ENCODE results near the gene MED26.

The MED26 gene

GRCh38 chr19:16537111-16537510 is 90.9 kb downstream of the MED26 start:
- peaks cover 3 to 13% (median 12%) of the 10 kb centered on the region in 4 experiments for H3K4me1 ChIP-seq (ENCODE audit: control extremely low read depth in 1 of 4, control insufficient read depth in 4 of 4, insufficient read depth in 4 of 4, low read length in 3 of 4)
- H3K27ac ChIP-seq (ENCODE audit: insufficient read depth in 1 of 2, low read depth in 1 of 2, low read length in 2 of 2, poor library complexity in 1 of 2, severe bottlenecking in 2 of 2), result no peak overlapping the region
- no peaks in the 10 kb centered on the region for H3K27me3 ChIP-seq (replicated peaks in 2 of 5; ENCODE audit: control insufficient read depth in 4 of 5, insufficient read depth in 5 of 5, low read length in 4 of 5)
- H3K4me3 ChIP-seq (ENCODE audit: control insufficient read depth in 1 of 7, extremely low read depth in 1 of 7, insufficient read depth in 4 of 7, low read depth in 2 of 7, low read length in 6 of 7), result no peak overlapping the region
- POLR2A ChIA-PET, result interaction anchor here (0.6 kb wide), 1 partner anchor 25 kb away, joined by 4 read pairs; no protein-coding TSS in a partner anchor
- H3K36me3 ChIP-seq (ENCODE audit: control insufficient read depth in 4 of 4, insufficient read depth in 4 of 4, low read length in 3 of 4), result peaks cover 2 to 75% (median 47%) of the 10 kb centered on the region in 4 experiments
- WGBS (ENCODE audit: insufficient coverage), result 98% methylated on average over 11 of the region's 13 CpGs
- no peaks in the 10 kb centered on the region for H3K9me3 ChIP-seq (ENCODE audit: control extremely low read depth in 1 of 5, control insufficient read depth in 4 of 5, insufficient read depth in 2 of 5, low read depth in 1 of 5, low read length in 4 of 5)
- CTCF ChIA-PET, result interaction anchor here (0.7 to 1.2 kb wide), 3 partner anchors 31 to 1420 kb away, joined by 3 to 4 read pairs (median 3); no protein-coding TSS in a partner anchor
- no peak for DNase-seq

- Histone ChIP-seq H3K9me3 (ENCODE audit: control extremely low read depth in 1 of 5, control insufficient read depth in 4 of 5, insufficient read depth in 2 of 5, low read depth in 1 of 5, low read length in 4 of 5) (no peaks in the 10 kb centered on the region), H3K27ac (ENCODE audit: insufficient read depth in 1 of 2, low read depth in 1 of 2, low read length in 2 of 2, poor library complexity in 1 of 2, severe bottlenecking in 2 of 2) (no peak overlapping the region), H3K27me3 (replicated peaks in 2 of 5; ENCODE audit: control insufficient read depth in 4 of 5, insufficient read depth in 5 of 5, low read length in 4 of 5) (no peaks in the 10 kb centered on the region), H3K36me3 (ENCODE audit: control insufficient read depth in 4 of 4, insufficient read depth in 4 of 4, low read length in 3 of 4) (peaks cover 4 to 84% (median 55%) of the 10 kb centered on the region in 4 experiments), H3K4me1 (ENCODE audit: control extremely low read depth in 1 of 4, control insufficient read depth in 4 of 4, insufficient read depth in 4 of 4, low read length in 3 of 4) (peaks cover under 1 to 8% (median 6%) of the 10 kb centered on the region in 4 experiments), H3K4me3 (ENCODE audit: control insufficient read depth in 1 of 7, extremely low read depth in 1 of 7, insufficient read depth in 4 of 7, low read depth in 2 of 7, low read length in 6 of 7) (no peak overlapping the region)
- ChIA-PET CTCF (no interaction called here), POLR2A (no interaction called here)
- 95% methylated on average over 6 of the region's 9 CpGs for WGBS (ENCODE audit: insufficient coverage)
- DNase-seq, result no peak
These were observed 91.9 kb downstream of the MED26 start for GRCh38 chr19:16536130-16536529.

DNA sequence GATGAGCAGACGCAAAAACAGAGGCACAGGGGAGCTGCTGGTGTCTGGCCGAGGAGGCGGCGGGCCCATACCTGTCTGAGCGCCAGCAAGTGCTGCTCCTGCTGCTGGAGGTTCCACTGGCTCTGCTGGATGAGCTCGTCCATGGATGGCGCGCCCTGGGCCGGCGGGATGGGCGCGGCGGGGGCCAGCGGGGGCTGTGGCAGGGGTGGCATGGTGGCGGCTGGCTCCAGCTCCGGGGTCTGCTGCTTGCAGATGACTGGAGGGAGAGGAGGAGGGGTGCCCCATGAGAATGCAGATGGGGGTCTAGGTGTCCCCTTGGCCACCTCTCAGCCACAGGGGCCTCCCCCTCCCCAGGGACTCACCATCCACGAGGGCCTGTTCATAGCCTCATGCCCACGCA is 92.6 kb downstream of the MED26 start:
- H3K4me1 ChIP-seq (ENCODE audit: control extremely low read depth in 1 of 4, control insufficient read depth in 4 of 4, insufficient read depth in 4 of 4, low read length in 3 of 4), result peaks cover 0 to 2% (median under 1%) of the 10 kb centered on the region in 4 experiments
- no peaks in the 10 kb centered on the region for H3K27me3 ChIP-seq (replicated peaks in 2 of 5; ENCODE audit: control insufficient read depth in 4 of 5, insufficient read depth in 5 of 5, low read length in 4 of 5)
- CTCF ChIA-PET, result interaction anchor here (0.6 to 1.7 kb wide), 3 partner anchors 18 to 42 kb away, joined by 3 read pairs; no protein-coding TSS in a partner anchor
- POLR2A ChIA-PET, result interaction anchor here (0.6 kb wide), 1 partner anchor 94 kb away, joined by 3 read pairs; no protein-coding TSS in a partner anchor
- H3K36me3 ChIP-seq (ENCODE audit: control insufficient read depth in 4 of 4, insufficient read depth in 4 of 4, low read length in 3 of 4), result peaks cover 4 to 87% (median 61%) of the 10 kb centered on the region in 4 experiments
- WGBS (ENCODE audit: insufficient coverage), result 97% methylated on average over 15 of the region's 18 CpGs
- H3K4me3 ChIP-seq (ENCODE audit: control insufficient read depth in 1 of 7, extremely low read depth in 1 of 7, insufficient read depth in 4 of 7, low read depth in 2 of 7, low read length in 6 of 7), result no peak overlapping the region
- H3K9me3 ChIP-seq (ENCODE audit: control extremely low read depth in 1 of 5, control insufficient read depth in 4 of 5, insufficient read depth in 2 of 5, low read depth in 1 of 5, low read length in 4 of 5), result no peaks in the 10 kb centered on the region
- DNase-seq, result no peak
- H3K27ac ChIP-seq (ENCODE audit: insufficient read depth in 1 of 2, low read depth in 1 of 2, low read length in 2 of 2, poor library complexity in 1 of 2, severe bottlenecking in 2 of 2), result no peak overlapping the region

DNA sequence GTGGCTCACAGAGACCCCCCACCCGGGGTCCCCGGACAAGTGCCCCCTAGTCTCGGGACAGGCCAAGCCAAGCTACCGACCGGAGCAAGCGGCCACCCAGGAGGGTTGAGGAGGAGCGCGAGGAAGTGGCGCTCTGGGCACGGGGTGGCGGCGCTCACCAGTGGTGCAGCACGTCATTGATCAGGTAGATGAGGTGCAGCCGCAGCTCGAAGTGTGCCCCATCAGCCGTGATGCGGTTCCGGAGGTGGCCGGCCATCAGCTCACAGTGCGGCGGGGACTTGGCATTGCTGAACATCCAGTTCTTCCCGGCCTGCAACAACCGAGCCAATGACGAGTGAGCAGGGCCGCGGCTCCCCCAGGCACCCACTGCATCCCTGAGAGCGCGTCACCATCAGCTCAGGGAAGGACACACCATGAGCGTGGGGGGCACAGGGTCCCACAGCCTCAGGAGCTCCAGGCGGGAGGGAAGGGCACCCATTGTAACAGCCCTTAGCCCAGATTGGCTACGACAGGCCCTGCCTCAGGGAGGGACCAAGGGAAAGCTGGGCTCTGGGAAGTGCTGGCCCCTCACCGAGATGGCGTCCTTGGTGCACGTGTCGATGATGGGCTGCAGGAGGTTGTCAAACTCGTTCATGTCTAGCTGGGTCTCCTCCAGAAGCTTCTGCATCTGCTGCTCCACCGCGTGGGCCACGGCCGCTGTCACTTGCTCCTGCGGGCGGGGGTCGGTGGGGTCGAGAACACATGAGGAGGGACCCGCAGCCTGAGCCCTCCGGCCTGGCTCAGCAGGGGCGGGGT is 95.4 kb downstream of the MED26 start:
- no peak for DNase-seq
- ChIA-PET CTCF (interaction anchor here (1.0 to 1.5 kb wide), 2 partner anchors 75 to 79 kb away, joined by 3 read pairs; no protein-coding TSS in a partner anchor), POLR2A (no interaction called here)
- peaks cover 11 to 93% (median 75%) of the 10 kb centered on the region in 4 experiments for H3K36me3 ChIP-seq (ENCODE audit: control insufficient read depth in 4 of 4, insufficient read depth in 4 of 4, low read length in 3 of 4)
- H3K27ac ChIP-seq (ENCODE audit: insufficient read depth in 1 of 2, low read depth in 1 of 2, low read length in 2 of 2, poor library complexity in 1 of 2, severe bottlenecking in 2 of 2), result no peak overlapping the region
- WGBS (ENCODE audit: insufficient coverage), result 96% methylated on average over 47 of the region's 47 CpGs
- H3K9me3 ChIP-seq (ENCODE audit: control extremely low read depth in 1 of 5, control insufficient read depth in 4 of 5, insufficient read depth in 2 of 5, low read depth in 1 of 5, low read length in 4 of 5), result no peaks in the 10 kb centered on the region
- H3K4me3 ChIP-seq (ENCODE audit: control insufficient read depth in 1 of 7, extremely low read depth in 1 of 7, insufficient read depth in 4 of 7, low read depth in 2 of 7, low read length in 6 of 7), result no peak overlapping the region
- no peaks in the 10 kb centered on the region for H3K4me1 ChIP-seq (ENCODE audit: control extremely low read depth in 1 of 4, control insufficient read depth in 4 of 4, insufficient read depth in 4 of 4, low read length in 3 of 4)
- H3K27me3 ChIP-seq (replicated peaks in 2 of 5; ENCODE audit: control insufficient read depth in 4 of 5, insufficient read depth in 5 of 5, low read length in 4 of 5), result no peaks in the 10 kb centered on the region

DNA sequence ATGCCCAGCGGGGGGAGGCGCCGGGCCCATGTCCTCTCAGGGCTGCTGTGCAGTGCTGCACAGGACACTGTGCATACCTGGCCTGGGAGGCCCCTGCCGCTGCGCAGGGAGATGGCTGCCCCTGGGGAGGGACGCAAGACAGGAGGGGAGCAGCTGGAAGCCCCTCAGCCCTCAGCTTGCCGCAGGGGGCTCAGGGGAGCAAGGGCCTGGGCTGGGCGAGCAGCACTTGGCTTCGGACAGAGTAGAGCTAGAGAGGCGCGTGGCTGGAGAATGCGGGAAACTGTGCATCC is 96.7 kb downstream of the MED26 start:
- H3K36me3 ChIP-seq (ENCODE audit: control insufficient read depth in 4 of 4, insufficient read depth in 4 of 4, low read length in 3 of 4), result peaks cover 13 to 95% (median 79%) of the 10 kb centered on the region in 4 experiments
- WGBS (ENCODE audit: insufficient coverage), result 95% methylated on average over 12 of the region's 12 CpGs
- POLR2A ChIA-PET, result no interaction called here

DNA sequence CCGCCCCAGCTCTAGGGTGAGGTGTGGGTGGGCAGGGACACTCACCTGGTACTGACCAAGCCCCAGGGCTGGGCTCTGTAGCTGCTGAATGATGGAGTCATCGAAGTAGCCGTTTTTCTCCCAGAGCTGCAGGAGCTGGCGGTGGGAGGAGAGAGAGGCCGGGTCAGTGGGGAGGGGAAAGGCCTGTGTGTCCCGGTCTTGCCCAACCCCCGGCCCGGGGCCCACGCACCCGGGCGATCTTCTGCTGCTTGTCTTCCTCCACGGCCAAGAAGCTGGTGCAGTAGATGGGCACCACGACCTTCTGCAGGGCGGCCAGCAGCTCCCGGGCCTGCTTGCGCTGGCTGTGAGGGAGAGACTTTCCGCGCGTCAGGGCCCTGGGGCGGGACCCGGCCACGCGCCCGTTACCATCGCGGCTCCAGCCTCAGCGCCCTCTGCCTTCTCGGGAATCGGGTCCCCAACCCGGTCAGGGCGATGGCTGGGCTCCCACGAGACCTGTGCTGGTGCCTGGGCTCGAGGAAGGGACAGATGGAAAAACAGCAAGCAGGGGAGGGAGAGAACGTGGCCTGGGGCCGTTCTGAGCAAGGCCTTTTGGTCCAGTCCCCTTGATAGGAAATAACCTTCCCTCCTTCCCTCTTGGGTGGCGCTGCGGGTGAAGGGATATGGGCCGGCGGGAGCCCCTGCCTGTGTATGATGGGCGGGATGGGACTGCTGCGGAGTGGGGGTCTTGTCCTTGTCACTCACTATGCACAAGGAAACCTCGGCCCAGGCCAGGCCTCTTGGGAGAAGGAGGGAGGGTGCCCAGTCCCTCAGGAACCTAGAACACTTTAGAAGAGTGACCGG is 97.2 kb downstream of the MED26 start:
- H3K4me3 ChIP-seq (ENCODE audit: control insufficient read depth in 1 of 7, extremely low read depth in 1 of 7, insufficient read depth in 4 of 7, low read depth in 2 of 7, low read length in 6 of 7), result no peak overlapping the region
- 96% methylated on average over 35 of the region's 43 CpGs for WGBS (ENCODE audit: insufficient coverage)

More for the DNA sequence above, 96.7 kb downstream of the MED26 start:
- Histone ChIP-seq H3K27me3 (replicated peaks in 2 of 5; ENCODE audit: control insufficient read depth in 4 of 5, insufficient read depth in 5 of 5, low read length in 4 of 5) (no peaks in the 10 kb centered on the region), H3K9me3 (ENCODE audit: control extremely low read depth in 1 of 5, control insufficient read depth in 4 of 5, insufficient read depth in 2 of 5, low read depth in 1 of 5, low read length in 4 of 5) (no peaks in the 10 kb centered on the region), H3K27ac (ENCODE audit: insufficient read depth in 1 of 2, low read depth in 1 of 2, low read length in 2 of 2, poor library complexity in 1 of 2, severe bottlenecking in 2 of 2) (no peak overlapping the region), H3K4me1 (ENCODE audit: control extremely low read depth in 1 of 4, control insufficient read depth in 4 of 4, insufficient read depth in 4 of 4, low read length in 3 of 4) (no peaks in the 10 kb centered on the region), H3K4me3 (ENCODE audit: control insufficient read depth in 1 of 7, extremely low read depth in 1 of 7, insufficient read depth in 4 of 7, low read depth in 2 of 7, low read length in 6 of 7) (no peak overlapping the region)
- CTCF ChIA-PET, result interaction anchor here (0.9 to 1.5 kb wide), 2 partner anchors 60 to 76 kb away, joined by 3 read pairs; no protein-coding TSS in a partner anchor
- no peak for DNase-seq

More for the DNA sequence above, 97.2 kb downstream of the MED26 start:
- peaks cover 13 to 95% (median 77%) of the 10 kb centered on the region in 4 experiments for H3K36me3 ChIP-seq (ENCODE audit: control insufficient read depth in 4 of 4, insufficient read depth in 4 of 4, low read length in 3 of 4)
- ChIA-PET POLR2A (no interaction called here), CTCF (interaction anchor here (0.9 kb wide), 1 partner anchor 60 kb away, joined by 3 read pairs; no protein-coding TSS in a partner anchor)
- no peaks in the 10 kb centered on the region for H3K9me3 ChIP-seq (ENCODE audit: control extremely low read depth in 1 of 5, control insufficient read depth in 4 of 5, insufficient read depth in 2 of 5, low read depth in 1 of 5, low read length in 4 of 5)
- H3K27me3 ChIP-seq (replicated peaks in 2 of 5; ENCODE audit: control insufficient read depth in 4 of 5, insufficient read depth in 5 of 5, low read length in 4 of 5), result no peaks in the 10 kb centered on the region
- no peaks in the 10 kb centered on the region for H3K4me1 ChIP-seq (ENCODE audit: control extremely low read depth in 1 of 4, control insufficient read depth in 4 of 4, insufficient read depth in 4 of 4, low read length in 3 of 4)
- no peak overlapping the region for H3K27ac ChIP-seq (ENCODE audit: insufficient read depth in 1 of 2, low read depth in 1 of 2, low read length in 2 of 2, poor library complexity in 1 of 2, severe bottlenecking in 2 of 2)
- DNase-seq, result no peak
